Mammary epithelial cell (primary cell): Measurements from ENCODE around the gene DUOX2.

Source experiments
- CTCF ChIP-seq, 2 donors: IDR thresholded peaks in 1 of 2; conservative IDR thresholded peaks in 1 of 2; 2 replicates each; pipeline ENCODE4 v1.5.1; 2011 to 2012; ENCODE audit warnings: inconsistent platforms in 2 of 2, low read length in 2 of 2, mild to moderate bottlenecking in 2 of 2, control low read depth in 1 of 2, low read depth in 1 of 2; ENCODE audit not compliant: insufficient read depth in 1 of 2; ENCODE audit errors: extremely low read depth in 1 of 2
- EZH2 ChIP-seq: IDR thresholded peaks from 2 replicates; pipeline ENCODE4 v1.6.1; 2012; ENCODE audit warnings: low read length, inconsistent platforms, borderline replicate concordance

GRCh38 chr15:45091576-45091975 lies 22.4 kb downstream of the DUOX2 start:
- TF ChIP-seq CTCF (conservative IDR thresholded peaks at IDR 0.05 in 1 of 2, IDR thresholded peaks at IDR 0.05 in 1 of 2; ENCODE audit: extremely low read depth in 1 of 2, insufficient read depth in 1 of 2, low read depth in 1 of 2, low read length in 2 of 2) (no peak), EZH2 (no peak)
